MM.1S (cell line): Measurements from ENCODE around the gene MRTFA.

Source experiments
- CTCF ChIP-seq: fragments of 300-600 bp; sonication (generic); IDR thresholded peaks from 2 replicates; pipeline ENCODE4 v1.5.1; 2016; ENCODE audit warnings: antibody characterized with exemption, low read length, mixed read lengths
- EZH2 ChIP-seq: fragments of 300-600 bp; sonication (generic); optimal IDR thresholded peaks from 2 replicates; pipeline ENCODE3; 2017; ENCODE audit warnings: low read depth, mild to moderate bottlenecking, antibody characterized with exemption, low read length, mixed read lengths
- EZH2phosphoT487 ChIP-seq: fragments of 300-600 bp; sonication (generic); IDR thresholded peaks from 2 replicates; pipeline ENCODE4 v1.6.1; 2018; ENCODE audit warnings: antibody characterized with exemption, low read length

GRCh38 chr22:40383905-40384304 is 252.6 kb downstream of the MRTFA start:
- no peak for TF ChIP-seq CTCF
- TF ChIP-seq EZH2 = no peak
- no peak for TF ChIP-seq EZH2phosphoT487
